CD4-positive, alpha-beta memory T cell (primary cell): ENCODE results near the gene CCDC97. TPM values are rescaled to one million over a fixed set of nuclear protein-coding genes. Genes with fewer than 3 reads are reported as not detected.

Experiments
- CTCF ChIA-PET: fragments of 350-600 bp; sonication (Branson Sonifier 250); formaldehyde crosslinking; loops from one replicate; lab custom pipeline; 2021; ENCODE audit warnings: inconsistent platforms; ENCODE audit not compliant: partially characterized antibody; lab: Charles Lee
- POLR2A ChIA-PET: fragments of 350-600 bp; sonication (Branson Sonifier 250); formaldehyde crosslinking; loops from one replicate; lab custom pipeline; 2021; ENCODE audit not compliant: partially characterized antibody; lab: Charles Lee
- DNase-seq, 5 donors: peaks; one replicate each; pipeline versions ENCODE4 v3.0.0 to v3.0.0-alpha.2; 2020 to 2022; ENCODE audit warnings: mixed read lengths in 1 of 5
- H3K27ac ChIP-seq: one replicate; pipeline ENCODE4 v1.7.0; 2013; ENCODE audit warnings: low read depth, low read length
- H3K27me3 ChIP-seq: 2 replicates; pipeline ENCODE4 v1.7.0; 2013; ENCODE audit warnings: mild to moderate bottlenecking, low read length, moderate library complexity; ENCODE audit not compliant: insufficient read depth
- H3K36me3 ChIP-seq: 2 replicates; pipeline ENCODE4 v1.7.0; 2013; ENCODE audit warnings: mild to moderate bottlenecking, low read length, moderate library complexity; ENCODE audit not compliant: insufficient read depth
- H3K4me1 ChIP-seq: 2 replicates; pipeline ENCODE4 v1.7.0; 2013; ENCODE audit warnings: mild to moderate bottlenecking, low read length, moderate library complexity; ENCODE audit not compliant: insufficient read depth
- H3K4me3 ChIP-seq, 2 donors: one replicate each; pipeline ENCODE4 v1.7.0; 2013; ENCODE audit warnings: low read length in 2 of 2, mild to moderate bottlenecking in 1 of 2
- H3K9me3 ChIP-seq, 2 donors: one replicate each; pipeline ENCODE4 v1.7.0; 2013; ENCODE audit warnings: low read length in 2 of 2, control low read depth in 1 of 2; ENCODE audit not compliant: control insufficient read depth in 1 of 2
- H3K27ac Mint-ChIP-seq, 7 donors: one replicate each; pipeline ENCODE4 v1.8.0; 2020 to 2021; ENCODE audit warnings: mixed read lengths in 7 of 7, mild to moderate bottlenecking in 6 of 7, inconsistent platforms in 3 of 7, moderate library complexity in 3 of 7
- H3K27me3 Mint-ChIP-seq, 2 donors: one replicate each; pipeline ENCODE4 v1.8.0; 2020 to 2021; ENCODE audit warnings: mixed read lengths in 2 of 2
- H3K36me3 Mint-ChIP-seq, 2 donors: one replicate each; pipeline ENCODE4 v1.8.0; 2020 to 2021; ENCODE audit warnings: mixed read lengths in 2 of 2, inconsistent platforms in 1 of 2, mild to moderate bottlenecking in 1 of 2
- H3K4me1 Mint-ChIP-seq, 4 donors: one replicate each; pipeline ENCODE4 v1.8.0; 2020 to 2021; ENCODE audit warnings: mixed read lengths in 4 of 4, mild to moderate bottlenecking in 1 of 4
- H3K4me3 Mint-ChIP-seq, 8 donors: one replicate each; pipeline ENCODE4 v1.8.0; 2020 to 2021; ENCODE audit warnings: mixed read lengths in 8 of 8, mild to moderate bottlenecking in 7 of 8, moderate library complexity in 6 of 8, inconsistent platforms in 3 of 8
- H3K9me3 Mint-ChIP-seq, 8 donors: one replicate each; pipeline ENCODE4 v1.8.0; 2020 to 2021; ENCODE audit warnings: mixed read lengths in 8 of 8, mild to moderate bottlenecking in 5 of 8, inconsistent platforms in 3 of 8, moderate library complexity in 1 of 8
- intact Hi-C: fragments of 100-400 bp; cut with micrococcal nuclease; formaldehyde crosslinking; loops from one replicate; pipeline ENCODE4 v1.15.1; 2023
- polyA plus RNA-seq, 2 donors: library from polyadenylated mRNA; unstranded; fragments of 300-500 nt; fragmentation: Illumina TruSeq; gene quantifications; one replicate each; pipeline ENCODE4 v1.2.3, GENCODE V29; 2021
- total RNA-seq, 2 experiments: library from RNA; stranded (reverse); gene quantifications; one replicate each; pipeline ENCODE4 v1.2.3, GENCODE V29; 2021

Gene CCDC97
- total and polyA plus RNA-seq, 4 experiments from 2014 or later, result 23.2 to 61.4 (median 44.3) TPM

DNA sequence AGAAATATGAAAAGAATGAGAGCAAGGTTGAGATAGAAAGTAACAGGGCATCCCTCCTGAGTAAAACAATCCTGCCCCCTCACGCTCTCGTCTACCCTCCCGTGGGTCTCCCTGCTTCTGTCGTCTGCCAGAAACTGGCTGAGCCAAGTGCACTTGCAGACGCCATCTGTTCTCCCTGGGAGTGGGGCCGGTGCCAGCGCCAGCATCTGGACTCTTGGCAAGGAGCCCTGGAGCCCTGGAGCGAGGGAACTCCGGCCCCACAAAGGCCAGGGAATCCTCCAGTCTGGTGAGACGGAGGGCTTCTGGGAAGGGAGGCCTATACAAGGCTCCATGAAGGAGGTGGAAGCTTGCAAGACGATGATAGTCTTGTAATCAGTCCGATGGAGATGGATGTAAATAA is 64.0 kb downstream of the CCDC97 start:
- Histone ChIP-seq H3K27me3 (no peaks in the 10 kb centered on the region), H3K9me3 (no peaks in the 10 kb centered on the region), H3K4me1 (peaks cover 7% of the 10 kb centered on the region), H3K36me3 (no peaks in the 10 kb centered on the region), H3K27ac (no peak overlapping the region), H3K4me3 (no peak overlapping the region)
- Mint-ChIP-seq H3K27me3 (no peaks in the 10 kb centered on the region), H3K4me3 (no peak overlapping the region), H3K4me1 (peaks cover 11 to 16% (median 12%) of the 10 kb centered on the region in 4 donors), H3K36me3 (no peaks in the 10 kb centered on the region), H3K27ac (no peak overlapping the region), H3K9me3 (no peaks in the 10 kb centered on the region)
- intact Hi-C loops, result no loop called here
- no peak for DNase-seq
- CTCF ChIA-PET, result no interaction called here
- POLR2A ChIA-PET, result no interaction called here

Other genes starting within 250 kb of the CCDC97 start
- gene CYP2A13, start 221.7 kb upstream of the CCDC97 start, total RNA-seq, result not detected
- gene CYP2A13, start 221.7 kb upstream of the CCDC97 start, polyA plus RNA-seq, result not detected
- gene CYP2F1, start 195.7 kb upstream of the CCDC97 start, total RNA-seq, result not detected
- not detected for gene CYP2F1, start 195.7 kb upstream of the CCDC97 start, polyA plus RNA-seq
- under 1 TPM; 0.15 to 0.28 TPM for gene CYP2S1, start 117.0 kb upstream of the CCDC97 start, total RNA-seq
- gene CYP2S1, start 117.0 kb upstream of the CCDC97 start, polyA plus RNA-seq, result not detected
- under 1 TPM in 1 of 2 experiments, not detected in 1; 0.32 TPM for gene AXL, start 90.9 kb upstream of the CCDC97 start, total RNA-seq
- gene AXL, start 90.9 kb upstream of the CCDC97 start, polyA plus RNA-seq, result under 1 TPM; 0.10 to 0.29 TPM
- 100 to 1,000 TPM; 300 TPM for gene HNRNPUL1, start 45.8 kb upstream of the CCDC97 start, total RNA-seq
- 100 to 1,000 TPM in 1 of 2 donors, 10 to 100 TPM in 1; 37.8 to 110 TPM for gene HNRNPUL1, start 45.8 kb upstream of the CCDC97 start, polyA plus RNA-seq
- 100 to 1,000 TPM; 136 to 143 TPM for gene TGFB1, start 43.8 kb downstream of the CCDC97 start, total RNA-seq
- gene TGFB1, start 43.8 kb downstream of the CCDC97 start, polyA plus RNA-seq, result 10 to 100 TPM; 28.1 to 83.7 TPM
- 10 to 100 TPM; 11.6 to 15.2 TPM for gene B9D2, start 54.0 kb downstream of the CCDC97 start, total RNA-seq
- 10 to 100 TPM; 12.9 to 22.4 TPM for gene B9D2, start 54.0 kb downstream of the CCDC97 start, polyA plus RNA-seq
- gene TMEM91, start 66.4 kb downstream of the CCDC97 start, total RNA-seq, result 10 to 100 TPM; 14.3 to 16.1 TPM
- gene TMEM91, start 66.4 kb downstream of the CCDC97 start, polyA plus RNA-seq, result 1 to 10 TPM; 4.8 to 4.9 TPM
- 10 to 100 TPM; 18.2 to 23.0 TPM for gene EXOSC5, start 87.2 kb downstream of the CCDC97 start, total RNA-seq
- 10 to 100 TPM; 46.4 to 58.6 TPM for gene EXOSC5, start 87.2 kb downstream of the CCDC97 start, polyA plus RNA-seq
- gene BCKDHA, start 87.6 kb downstream of the CCDC97 start, total RNA-seq, result 10 to 100 TPM; 23.6 to 27.1 TPM
- 10 to 100 TPM; 59.7 to 65.1 TPM for gene BCKDHA, start 87.6 kb downstream of the CCDC97 start, polyA plus RNA-seq
- gene B3GNT8, start 117.2 kb downstream of the CCDC97 start, total RNA-seq, result 1 to 10 TPM; 2.9 to 3.2 TPM
- gene B3GNT8, start 117.2 kb downstream of the CCDC97 start, polyA plus RNA-seq, result 1 to 10 TPM in 1 of 2 donors, under 1 TPM in 1; 0.64 to 7.1 TPM
- gene DMAC2, start 129.7 kb downstream of the CCDC97 start, total RNA-seq, result 10 to 100 TPM; 27.7 to 28.9 TPM
- gene DMAC2, start 129.7 kb downstream of the CCDC97 start, polyA plus RNA-seq, result 10 to 100 TPM; 43.1 to 58.2 TPM
- gene ERICH4, start 133.0 kb downstream of the CCDC97 start, total RNA-seq, result not detected
- not detected for gene ERICH4, start 133.0 kb downstream of the CCDC97 start, polyA plus RNA-seq